ENCODE results near the gene SPATA2L.

DNA sequence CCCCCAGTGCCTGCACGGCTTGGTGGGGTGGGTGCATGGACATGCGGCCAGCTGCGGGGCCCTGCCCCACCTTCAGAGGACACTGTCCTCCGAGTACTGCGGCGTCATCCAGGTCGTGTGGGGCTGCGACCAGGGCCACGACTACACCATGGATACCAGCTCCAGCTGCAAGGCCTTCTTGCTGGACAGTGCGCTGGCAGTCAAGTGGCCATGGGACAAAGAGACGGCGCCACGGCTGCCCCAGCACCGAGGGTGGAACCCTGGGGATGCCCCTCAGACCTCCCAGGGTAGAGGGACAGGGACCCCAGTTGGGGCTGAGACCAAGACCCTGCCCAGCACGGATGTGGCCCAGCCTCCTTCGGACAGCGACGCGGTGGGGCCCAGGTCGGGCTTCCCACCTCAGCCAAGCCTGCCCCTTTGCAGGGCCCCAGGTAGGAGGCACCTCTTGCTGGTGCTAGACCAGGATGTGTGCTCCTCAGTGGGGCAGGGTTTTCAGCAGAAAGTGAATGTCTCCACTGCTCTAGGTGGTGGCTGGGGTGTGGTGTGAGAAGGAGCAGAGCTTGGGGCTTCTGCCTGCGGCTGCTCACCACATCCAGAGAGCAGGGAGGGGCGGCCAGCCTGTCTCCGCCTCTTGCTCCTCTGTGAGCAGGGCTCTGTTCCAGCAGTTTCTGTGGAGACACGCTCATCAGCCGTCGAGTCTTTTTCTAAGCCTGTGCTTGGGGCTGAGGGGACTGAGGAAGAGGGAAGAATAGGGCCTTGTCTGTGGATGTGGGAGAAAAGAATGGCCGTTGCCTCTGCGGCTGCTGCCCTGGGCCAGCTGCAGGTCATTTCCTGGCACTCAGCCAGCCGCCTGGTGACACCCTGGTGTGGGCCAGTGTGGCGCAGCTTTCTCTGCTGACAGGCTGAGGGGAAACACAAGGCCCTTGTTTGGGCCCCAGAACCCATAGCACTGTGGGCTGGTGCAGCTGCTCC lies 22.1 kb upstream of the SPATA2L start:
- TF ChIP-seq, protein P1, sequence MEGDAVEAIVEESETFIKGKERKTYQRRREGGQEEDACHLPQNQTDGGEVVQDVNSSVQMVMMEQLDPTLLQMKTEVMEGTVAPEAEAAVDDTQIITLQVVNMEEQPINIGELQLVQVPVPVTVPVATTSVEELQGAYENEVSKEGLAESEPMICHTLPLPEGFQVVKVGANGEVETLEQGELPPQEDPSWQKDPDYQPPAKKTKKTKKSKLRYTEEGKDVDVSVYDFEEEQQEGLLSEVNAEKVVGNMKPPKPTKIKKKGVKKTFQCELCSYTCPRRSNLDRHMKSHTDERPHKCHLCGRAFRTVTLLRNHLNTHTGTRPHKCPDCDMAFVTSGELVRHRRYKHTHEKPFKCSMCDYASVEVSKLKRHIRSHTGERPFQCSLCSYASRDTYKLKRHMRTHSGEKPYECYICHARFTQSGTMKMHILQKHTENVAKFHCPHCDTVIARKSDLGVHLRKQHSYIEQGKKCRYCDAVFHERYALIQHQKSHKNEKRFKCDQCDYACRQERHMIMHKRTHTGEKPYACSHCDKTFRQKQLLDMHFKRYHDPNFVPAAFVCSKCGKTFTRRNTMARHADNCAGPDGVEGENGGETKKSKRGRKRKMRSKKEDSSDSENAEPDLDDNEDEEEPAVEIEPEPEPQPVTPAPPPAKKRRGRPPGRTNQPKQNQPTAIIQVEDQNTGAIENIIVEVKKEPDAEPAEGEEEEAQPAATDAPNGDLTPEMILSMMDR (IDR thresholded peaks at IDR 0.05; ENCODE audit: low read depth, low read length, poor library complexity, severe bottlenecking), result no peak
- no peak for TF ChIP-seq EZH2phosphoT487 (IDR thresholded peaks at IDR 0.05; ENCODE audit: borderline replicate concordance, low read length)

Measured in DOHH2 (cell line).